HG02884 (cell line): ENCODE data around the gene LRRC36.

Source experiments
- ATAC-seq: cut with Tn5 transposase; IDR thresholded peaks from one replicate; pipeline ENCODE4 v1.9.1; 2021; ENCODE audit warnings: mild to moderate bottlenecking, moderate library complexity; ENCODE audit not compliant: unreplicated experiment

Gene LRRC36

GRCh38 chr16:67291461-67291860 lies 35.2 kb upstream of the LRRC36 start:
- no peak for ATAC-seq

GRCh38 chr16:67294171-67294757 lies 32.4 kb upstream of the LRRC36 start:
- ATAC-seq: no peak

- ATAC-seq: no peak
Observed at GRCh38 chr16:67294938-67295361, 31.7 kb upstream of the LRRC36 start.

GRCh38 chr16:67296420-67296819 lies 30.2 kb upstream of the LRRC36 start:
- ATAC-seq: no peak

- no peak for ATAC-seq
Observed at GRCh38 chr16:67298277-67298676, 28.3 kb upstream of the LRRC36 start.

- no peak for ATAC-seq
Observed at GRCh38 chr16:67299269-67299668, 27.3 kb upstream of the LRRC36 start.

GRCh38 chr16:67301080-67301782 lies 25.4 kb upstream of the LRRC36 start:
- ATAC-seq: no peak

- ATAC-seq: no peak
Observed at GRCh38 chr16:67302076-67302475, 24.5 kb upstream of the LRRC36 start.

GRCh38 chr16:67302970-67303369 lies 23.6 kb upstream of the LRRC36 start:
- ATAC-seq: no peak

GRCh38 chr16:67304020-67304419 lies 22.6 kb upstream of the LRRC36 start:
- no peak for ATAC-seq

- ATAC-seq: no peak
Observed at GRCh38 chr16:67305216-67306071, 21.2 kb upstream of the LRRC36 start.

- no peak for ATAC-seq
Observed at GRCh38 chr16:67310561-67310960, 16.1 kb upstream of the LRRC36 start.

- ATAC-seq: peak; percentile 85
Observed at GRCh38 chr16:67311607-67312488, 14.8 kb upstream of the LRRC36 start.

- ATAC-seq: no peak
Observed at GRCh38 chr16:67312719-67313118, 13.9 kb upstream of the LRRC36 start.

- no peak for ATAC-seq
Observed at GRCh38 chr16:67317853-67318252, 8.8 kb upstream of the LRRC36 start.

- ATAC-seq: no peak
Observed at GRCh38 chr16:67326115-67326471, 522 bp upstream of the LRRC36 start.

- ATAC-seq: no peak
Observed at GRCh38 chr16:67327743-67328142, 1.1 kb downstream of the LRRC36 start.

GRCh38 chr16:67329901-67330300 lies 3.3 kb downstream of the LRRC36 start:
- no peak for ATAC-seq

GRCh38 chr16:67333315-67333714 lies 6.7 kb downstream of the LRRC36 start:
- ATAC-seq: no peak

- ATAC-seq: no peak
Observed at GRCh38 chr16:67336116-67336515, 9.5 kb downstream of the LRRC36 start.

GRCh38 chr16:67336648-67337047 lies 10.0 kb downstream of the LRRC36 start:
- ATAC-seq: no peak
